Keratinocyte (primary cell): ENCODE results near the gene ZNF195.

Source experiments
- EZH2 ChIP-seq: IDR thresholded peaks from one replicate; pipeline ENCODE4 v1.6.1; 2012; ENCODE audit warnings: inconsistent platforms, mild to moderate bottlenecking, low read length, moderate library complexity
- TF ChIP-seq, protein P1 (sequence below), 3 experiments: IDR thresholded peaks in 1 of 3; conservative IDR thresholded peaks in 1 of 3; optimal IDR thresholded peaks in 1 of 3; 2 replicates in 2 of 3; 3 replicates in 1 of 3; pipeline versions ENCODE3 to v1.5.1; 2011; ENCODE audit warnings: low read length in 3 of 3, mild to moderate bottlenecking in 3 of 3, moderate library complexity in 2 of 3, control low read depth in 1 of 3, inconsistent platforms in 1 of 3; ENCODE audit not compliant: insufficient read depth in 2 of 3; ENCODE audit errors: extremely low read depth in 1 of 3

GRCh38 chr11:3380706-3381545 is 2.0 kb upstream of the ZNF195 start:
- TF ChIP-seq, protein P1, sequence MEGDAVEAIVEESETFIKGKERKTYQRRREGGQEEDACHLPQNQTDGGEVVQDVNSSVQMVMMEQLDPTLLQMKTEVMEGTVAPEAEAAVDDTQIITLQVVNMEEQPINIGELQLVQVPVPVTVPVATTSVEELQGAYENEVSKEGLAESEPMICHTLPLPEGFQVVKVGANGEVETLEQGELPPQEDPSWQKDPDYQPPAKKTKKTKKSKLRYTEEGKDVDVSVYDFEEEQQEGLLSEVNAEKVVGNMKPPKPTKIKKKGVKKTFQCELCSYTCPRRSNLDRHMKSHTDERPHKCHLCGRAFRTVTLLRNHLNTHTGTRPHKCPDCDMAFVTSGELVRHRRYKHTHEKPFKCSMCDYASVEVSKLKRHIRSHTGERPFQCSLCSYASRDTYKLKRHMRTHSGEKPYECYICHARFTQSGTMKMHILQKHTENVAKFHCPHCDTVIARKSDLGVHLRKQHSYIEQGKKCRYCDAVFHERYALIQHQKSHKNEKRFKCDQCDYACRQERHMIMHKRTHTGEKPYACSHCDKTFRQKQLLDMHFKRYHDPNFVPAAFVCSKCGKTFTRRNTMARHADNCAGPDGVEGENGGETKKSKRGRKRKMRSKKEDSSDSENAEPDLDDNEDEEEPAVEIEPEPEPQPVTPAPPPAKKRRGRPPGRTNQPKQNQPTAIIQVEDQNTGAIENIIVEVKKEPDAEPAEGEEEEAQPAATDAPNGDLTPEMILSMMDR (optimal IDR thresholded peaks at IDR 0.05 in 1 of 3, IDR thresholded peaks at IDR 0.05 in 1 of 3, conservative IDR thresholded peaks at IDR 0.05 in 1 of 3; ENCODE audit: extremely low read depth in 1 of 3, insufficient read depth in 2 of 3, low read length in 3 of 3) = no peak
- TF ChIP-seq EZH2 = no peak
